Gastrocnemius medialis (tissue), 4 donors: ENCODE results near the gene SCARB2. TPM values are rescaled to one million over a fixed set of nuclear protein-coding genes. Genes with fewer than 3 reads are reported as not detected.

Source experiments
- ATAC-seq, 2 donors: fragments of 150-250 bp; one replicate each; pipeline ENCODE4 v1.9.1; 2016
- DNase-seq, 2 donors: peaks; one replicate each; pipeline ENCODE4 v3.0.0-alpha.2; 2019
- H3K27ac ChIP-seq, 4 donors: fragments of 200-600 bp; sonication (generic); 1 replicate in 1 of 4; 2 replicates in 3 of 4; pipeline ENCODE4 v1.5.1; 2016 to 2018; ENCODE audit warnings: mild to moderate bottlenecking in 2 of 4, moderate library complexity in 1 of 4
- H3K27me3 ChIP-seq, 3 donors: fragments of 200-600 bp; sonication (generic) in 2 of 3; 1 replicate in 1 of 3; 2 replicates in 2 of 3; pipeline versions ENCODE4 v1.5.1 to v1.6.0; 2016 to 2019; ENCODE audit warnings: mild to moderate bottlenecking in 1 of 3, moderate library complexity in 1 of 3
- H3K36me3 ChIP-seq, 2 donors: fragments of 200-600 bp; sonication (generic) in 1 of 2; one replicate each; pipeline ENCODE4 v1.5.1; 2017 to 2018
- H3K4me1 ChIP-seq, 2 donors: fragments of 200-600 bp; sonication (generic) in 1 of 2; one replicate each; pipeline ENCODE4 v1.5.1; 2016 to 2017; ENCODE audit warnings: mild to moderate bottlenecking in 2 of 2
- H3K4me3 ChIP-seq, 4 donors: fragments of 200-600 bp; sonication (generic) in 3 of 4; 1 replicate in 1 of 4; 2 replicates in 3 of 4; pipeline ENCODE4 v1.5.1; 2016 to 2019; ENCODE audit warnings: mild to moderate bottlenecking in 2 of 4
- H3K9me3 ChIP-seq, 3 donors: fragments of 200-600 bp; sonication (generic) in 2 of 3; 1 replicate in 1 of 3; 2 replicates in 2 of 3; pipeline ENCODE4 v1.5.1; 2016 to 2019
- CTCF ChIP-seq, 5 experiments: fragments of 450-650 bp in 3 of 5; fragments of 200-600 bp in 2 of 5; sonication (generic) in 2 of 5; IDR thresholded peaks in 4 of 5; conservative IDR thresholded peaks in 1 of 5; 1 replicate in 4 of 5; 2 replicates in 1 of 5; pipeline ENCODE4 v1.5.1; 2016 to 2019; ENCODE audit warnings: antibody characterized with exemption in 5 of 5, mild to moderate bottlenecking in 3 of 5, moderate library complexity in 3 of 5
- POLR2A ChIP-seq, 2 donors: fragments of 450-650 bp; IDR thresholded peaks; one replicate each; pipeline ENCODE4 v1.6.1; 2017; ENCODE audit warnings: antibody characterized with exemption in 2 of 2, mild to moderate bottlenecking in 2 of 2, moderate library complexity in 2 of 2
- in situ Hi-C, 4 donors: fragments of 200-750 bp; cut with MboI; loops; one replicate each; pipeline versions ENCODE4 v1.15.0 to v1.8.0; 2017; ENCODE audit warnings: low sequenced_read_pairs in 4 of 4
- intact Hi-C: fragments of 100-400 bp; cut with DNase I; formaldehyde crosslinking; loops from one replicate; pipeline ENCODE4 v1.15.1; 2023; ENCODE audit warnings: low total_unique reads
- total RNA-seq, 4 donors: library from RNA; depleted of rRNA; stranded (reverse); fragments of >200 nt; gene quantifications; one replicate each; pipeline versions ENCODE4 v1.1.0 to v1.2.3, GENCODE V29; 2016

The SCARB2 gene
- total RNA-seq, 4 donors from 2014 or later, result 91.3 to 292 (median 186) TPM

GRCh38 chr4:76166480-76166879, 47.1 kb downstream of the SCARB2 start:
- H3K4me1 ChIP-seq, result no peaks in the 10 kb centered on the region
- no peak overlapping the region for H3K4me3 ChIP-seq
- H3K27me3 ChIP-seq, result no peaks in the 10 kb centered on the region
- no peaks in the 10 kb centered on the region for H3K9me3 ChIP-seq
- in situ Hi-C loops, result no loop called here
- TF ChIP-seq CTCF (IDR thresholded peaks at IDR 0.05 in 4 of 5, conservative IDR thresholded peaks at IDR 0.05 in 1 of 5) (no peak), POLR2A (IDR thresholded peaks at IDR 0.05) (no peak)
- H3K27ac ChIP-seq, result no peak overlapping the region
- ATAC-seq (peak; percentile 70 to 77), DNase-seq (no peak)
- H3K36me3 ChIP-seq, result peaks cover 0 to 97% of the 10 kb centered on the region in 2 donors
- intact Hi-C loops, result no loop called here

- intact Hi-C loops, result no loop called here
- H3K36me3 ChIP-seq, result peaks cover 3 to 78% of the 10 kb centered on the region in 2 donors
- no peaks in the 10 kb centered on the region for H3K27me3 ChIP-seq
- ATAC-seq (no peak), DNase-seq (no peak)
- in situ Hi-C loops, result no loop called here
- no peak for TF ChIP-seq CTCF (IDR thresholded peaks at IDR 0.05 in 4 of 5, conservative IDR thresholded peaks at IDR 0.05 in 1 of 5)
- no peak for TF ChIP-seq POLR2A (IDR thresholded peaks at IDR 0.05)
- no peaks in the 10 kb centered on the region for H3K4me1 ChIP-seq
- H3K9me3 ChIP-seq, result no peaks in the 10 kb centered on the region
- H3K27ac ChIP-seq, result no peak overlapping the region
- H3K4me3 ChIP-seq, result no peak overlapping the region
These were observed 53.3 kb downstream of the SCARB2 start for GRCh38 chr4:76160355-76160754.

- no peak for TF ChIP-seq POLR2A (IDR thresholded peaks at IDR 0.05)
- TF ChIP-seq CTCF (IDR thresholded peaks at IDR 0.05 in 4 of 5, conservative IDR thresholded peaks at IDR 0.05 in 1 of 5), result no peak
- DNase-seq (no peak), ATAC-seq (no peak)
- in situ Hi-C loops (no loop called here), intact Hi-C loops (no loop called here)
- H3K4me3 ChIP-seq, result no peak overlapping the region
- no peaks in the 10 kb centered on the region for H3K9me3 ChIP-seq
- no peaks in the 10 kb centered on the region for H3K4me1 ChIP-seq
- H3K27ac ChIP-seq, result peak overlapping the region in 1 of 4 donors; percentile 21
- peaks cover 3 to 41% of the 10 kb centered on the region in 2 donors for H3K36me3 ChIP-seq
- no peaks in the 10 kb centered on the region for H3K27me3 ChIP-seq
These were observed 57.0 kb downstream of the SCARB2 start for GRCh38 chr4:76156635-76157034.

- intact Hi-C loops, result no loop called here
- ATAC-seq, result peak in 1 of 2 donors; percentile 44
- no peak for TF ChIP-seq POLR2A (IDR thresholded peaks at IDR 0.05)
These were observed 57.6 kb downstream of the SCARB2 start for GRCh38 chr4:76155979-76156378.

GRCh38 chr4:76153356-76153755, 60.3 kb downstream of the SCARB2 start:
- peaks cover 0 to 8% of the 10 kb centered on the region in 2 donors for H3K36me3 ChIP-seq
- no peak overlapping the region for H3K4me3 ChIP-seq
- DNase-seq (no peak), ATAC-seq (no peak)
- intact Hi-C loops, result no loop called here
- in situ Hi-C loops, result no loop called here
- H3K4me1 ChIP-seq, result peaks cover 8 to 10% of the 10 kb centered on the region in 2 donors
- TF ChIP-seq CTCF (IDR thresholded peaks at IDR 0.05 in 4 of 5, conservative IDR thresholded peaks at IDR 0.05 in 1 of 5), result no peak
- no peak for TF ChIP-seq POLR2A (IDR thresholded peaks at IDR 0.05)
- H3K27me3 ChIP-seq, result no peaks in the 10 kb centered on the region
- H3K27ac ChIP-seq, result no peak overlapping the region
- H3K9me3 ChIP-seq, result no peaks in the 10 kb centered on the region

More at GRCh38 chr4:76155979-76156378, 57.6 kb downstream of the SCARB2 start:
- in situ Hi-C loops, result no loop called here
- Histone ChIP-seq H3K9me3 (no peaks in the 10 kb centered on the region), H3K4me1 (no peaks in the 10 kb centered on the region), H3K27ac (no peak overlapping the region), H3K27me3 (no peaks in the 10 kb centered on the region), H3K36me3 (peaks cover 3 to 34% of the 10 kb centered on the region in 2 donors), H3K4me3 (no peak overlapping the region)
- DNase-seq, result no peak
